Loucy (cell line): ENCODE data around the gene SF3A1.

ENCODE experiments used
- CTCF ChIP-seq: fragments of 200-600 bp; sonication (generic); conservative IDR thresholded peaks from 2 replicates; pipeline ENCODE4 v1.5.1; 2014; ENCODE audit warnings: mild to moderate bottlenecking, antibody characterized with exemption, low read length
- EZH2phosphoT487 ChIP-seq: fragments of 200-600 bp; IDR thresholded peaks from 2 replicates; pipeline ENCODE4 v1.6.1; 2018; ENCODE audit warnings: antibody characterized with exemption, mild to moderate bottlenecking, moderate library complexity, borderline replicate concordance

- no peak for TF ChIP-seq CTCF
- no peak for TF ChIP-seq EZH2phosphoT487
Measured at GRCh38 chr22:30304495-30305244, 52.0 kb downstream of the SF3A1 start.
